Measurements from ENCODE around the gene AKR1D1. TPM values are rescaled to one million over a fixed set of nuclear protein-coding genes. Genes with fewer than 3 reads are reported as not detected.
"Not testable (repeated sequence)": the region's sequence is repeated elsewhere in the genome, so short reads cannot be mapped to it uniquely, and the experiment has no call there.

AKR1D1 gene
- total RNA-seq (not detected), polyA plus RNA-seq (not detected), total RNA-seq (0 to 0.17 (median 0) reads per million in 6 experiments)

GRCh38 chr7:138076196-138076595 lies at the start of gene AKR1D1:
Gene AKR1D1 (plus strand): TSS chr7:138076459. CDS start chr7:138076519, 60 bp downstream.
- no peak within 1 kb of the TSS for H3K4me3 Mint-ChIP-seq
- H3K9me3 Mint-ChIP-seq: peaks cover 0 to 29% (median 14%) of the 10 kb centered on the region in 9 donors
- peaks cover 0 to 11% (median 3%) of the 10 kb centered on the region in 5 donors for H3K27me3 Mint-ChIP-seq
- no peak for ATAC-seq
- peaks cover 0 to 14% (median 0%) of the 10 kb centered on the region in 4 donors for H3K4me1 Mint-ChIP-seq
- H3K36me3 Mint-ChIP-seq: peaks cover 0 to 24% (median 2%) of the 10 kb centered on the region in 3 donors
- H3K27ac Mint-ChIP-seq: no peak within 1 kb of the TSS
- POLR2A ChIA-PET: no interaction called here
- no peak for DNase-seq

- no peak for DNase-seq
- Mint-ChIP-seq H3K9me3 (peaks cover 0 to 16% (median 8%) of the 10 kb centered on the region in 9 donors), H3K4me3 (no peak overlapping the region), H3K36me3 (peaks cover 0 to 16% (median 4%) of the 10 kb centered on the region in 3 donors), H3K27ac (no peak overlapping the region), H3K4me1 (peaks cover 2 to 40% (median 6%) of the 10 kb centered on the region in 4 donors), H3K27me3 (no peaks in the 10 kb centered on the region)
- no peak for ATAC-seq
- POLR2A ChIA-PET: no interaction called here
Observed at GRCh38 chr7:138027100-138027499, 49.2 kb upstream of the AKR1D1 start.

- Mint-ChIP-seq H3K36me3 (peaks cover 0 to 11% (median 4%) of the 10 kb centered on the region in 3 donors), H3K27me3 (no peaks in the 10 kb centered on the region), H3K4me1 (peaks cover 0 to 36% (median 2%) of the 10 kb centered on the region in 4 donors), H3K9me3 (peaks cover 0 to 14% (median 6%) of the 10 kb centered on the region in 9 donors), H3K4me3 (no peak overlapping the region), H3K27ac (peak overlapping the region in 1 of 10 donors; percentile 36)
- POLR2A ChIA-PET: no interaction called here
- DNase-seq: no peak
- no peak for ATAC-seq
Observed at GRCh38 chr7:138029126-138029525, 47.1 kb upstream of the AKR1D1 start.

GRCh38 chr7:138029941-138030340 lies 46.3 kb upstream of the AKR1D1 start:
- POLR2A ChIA-PET: no interaction called here
- DNase-seq (no peak), ATAC-seq (no peak)
- Mint-ChIP-seq H3K9me3 (peaks cover 0 to 15% (median 5%) of the 10 kb centered on the region in 9 donors), H3K4me3 (no peak overlapping the region), H3K36me3 (peaks cover 0 to 9% (median 8%) of the 10 kb centered on the region in 3 donors), H3K4me1 (peaks cover 0 to 36% (median 0%) of the 10 kb centered on the region in 4 donors), H3K27ac (no peak overlapping the region), H3K27me3 (peaks cover 0 to 2% (median 0%) of the 10 kb centered on the region in 5 donors)

- ATAC-seq (no peak), DNase-seq (no peak)
- H3K36me3 Mint-ChIP-seq: peaks cover 0 to 12% (median 3%) of the 10 kb centered on the region in 3 donors
- no peak overlapping the region for H3K27ac Mint-ChIP-seq
- POLR2A ChIA-PET: no interaction called here
- peaks cover 0 to 10% (median 3%) of the 10 kb centered on the region in 9 donors for H3K9me3 Mint-ChIP-seq
- H3K4me1 Mint-ChIP-seq: peaks cover 0 to 33% (median 0%) of the 10 kb centered on the region in 4 donors
- no peak overlapping the region for H3K4me3 Mint-ChIP-seq
- H3K27me3 Mint-ChIP-seq: peaks cover 0 to 2% (median 0%) of the 10 kb centered on the region in 5 donors
Observed at GRCh38 chr7:138030679-138031351, 45.4 kb upstream of the AKR1D1 start.

- H3K27ac Mint-ChIP-seq: no peak overlapping the region
- H3K27me3 Mint-ChIP-seq: peaks cover 0 to 5% (median 5%) of the 10 kb centered on the region in 5 donors
- POLR2A ChIA-PET: no interaction called here
- ATAC-seq (no peak), DNase-seq (no peak)
- no peak overlapping the region for H3K4me3 Mint-ChIP-seq
- peaks cover 0 to 14% (median 7%) of the 10 kb centered on the region in 3 donors for H3K36me3 Mint-ChIP-seq
- H3K9me3 Mint-ChIP-seq: peaks cover 0 to 16% (median 8%) of the 10 kb centered on the region in 9 donors
- H3K4me1 Mint-ChIP-seq: peaks cover 0 to 23% (median 0%) of the 10 kb centered on the region in 4 donors
Observed at GRCh38 chr7:138032186-138032585, 44.1 kb upstream of the AKR1D1 start.

GRCh38 chr7:138032770-138033169 lies 43.5 kb upstream of the AKR1D1 start:
- peaks cover 0 to 17% (median 8%) of the 10 kb centered on the region in 9 donors for H3K9me3 Mint-ChIP-seq
- no peak overlapping the region for H3K27ac Mint-ChIP-seq
- POLR2A ChIA-PET: no interaction called here
- ATAC-seq (no peak), DNase-seq (no peak)
- H3K27me3 Mint-ChIP-seq: peaks cover 0 to 5% (median 5%) of the 10 kb centered on the region in 5 donors
- H3K4me3 Mint-ChIP-seq: no peak overlapping the region
- H3K36me3 Mint-ChIP-seq: peaks cover 0 to 14% (median 7%) of the 10 kb centered on the region in 3 donors
- H3K4me1 Mint-ChIP-seq: peaks cover 0 to 17% (median 0%) of the 10 kb centered on the region in 4 donors

- POLR2A ChIA-PET: no interaction called here
- Mint-ChIP-seq H3K27me3 (peaks cover under 1 to 5% (median 5%) of the 10 kb centered on the region in 5 donors), H3K27ac (no peak overlapping the region), H3K9me3 (peaks cover 0 to 17% (median 8%) of the 10 kb centered on the region in 9 donors), H3K4me1 (peaks cover 0 to 14% (median 0%) of the 10 kb centered on the region in 4 donors), H3K36me3 (peaks cover 0 to 14% (median 7%) of the 10 kb centered on the region in 3 donors), H3K4me3 (no peak overlapping the region)
- ATAC-seq (no peak), DNase-seq (no peak)
Observed at GRCh38 chr7:138033241-138033640, 43.0 kb upstream of the AKR1D1 start.

GRCh38 chr7:138036135-138036534 lies 40.1 kb upstream of the AKR1D1 start:
- POLR2A ChIA-PET: no interaction called here
- Mint-ChIP-seq H3K36me3 (peaks cover 0 to 22% (median 7%) of the 10 kb centered on the region in 3 donors), H3K27me3 (peaks cover 10 to 23% (median 16%) of the 10 kb centered on the region in 5 donors), H3K9me3 (peaks cover 0 to 36% (median 14%) of the 10 kb centered on the region in 9 donors), H3K27ac (no peak overlapping the region), H3K4me3 (no peak overlapping the region), H3K4me1 (peaks cover 0 to 16% (median 0%) of the 10 kb centered on the region in 4 donors)
- ATAC-seq (no peak), DNase-seq (no peak)

GRCh38 chr7:138040063-138040462 lies 36.2 kb upstream of the AKR1D1 start:
- H3K4me3 Mint-ChIP-seq, POLR2A ChIA-PET, ATAC-seq, DNase-seq, H3K27ac Mint-ChIP-seq: not testable (repeated sequence)
- peaks cover 0 to 35% (median 12%) of the 10 kb centered on the region in 9 donors for H3K9me3 Mint-ChIP-seq
- H3K4me1 Mint-ChIP-seq: peaks cover 0 to 12% (median 0%) of the 10 kb centered on the region in 4 donors
- H3K36me3 Mint-ChIP-seq: peaks cover 0 to 16% (median 6%) of the 10 kb centered on the region in 3 donors
- H3K27me3 Mint-ChIP-seq: peaks cover 12 to 28% (median 20%) of the 10 kb centered on the region in 5 donors

GRCh38 chr7:138044897-138045296 lies 31.4 kb upstream of the AKR1D1 start:
- H3K9me3 Mint-ChIP-seq: peaks cover 0 to 8% (median 3%) of the 10 kb centered on the region in 9 donors
- POLR2A ChIA-PET: no interaction called here
- DNase-seq (no peak), ATAC-seq (no peak)
- H3K36me3 Mint-ChIP-seq: no peaks in the 10 kb centered on the region
- no peak overlapping the region for H3K4me3 Mint-ChIP-seq
- peaks cover 10 to 26% (median 12%) of the 10 kb centered on the region in 5 donors for H3K27me3 Mint-ChIP-seq
- no peak overlapping the region for H3K27ac Mint-ChIP-seq
- peaks cover 0 to 7% (median 0%) of the 10 kb centered on the region in 4 donors for H3K4me1 Mint-ChIP-seq

GRCh38 chr7:138047907-138048306 lies 28.4 kb upstream of the AKR1D1 start:
- Mint-ChIP-seq H3K9me3 (peaks cover 0 to 14% (median 5%) of the 10 kb centered on the region in 9 donors), H3K4me3 (no peak overlapping the region), H3K27ac (no peak overlapping the region), H3K36me3 (peaks cover 0 to 4% (median 0%) of the 10 kb centered on the region in 3 donors), H3K27me3 (peaks cover 10 to 26% (median 13%) of the 10 kb centered on the region in 5 donors), H3K4me1 (no peaks in the 10 kb centered on the region)
- POLR2A ChIA-PET: no interaction called here
- DNase-seq (no peak), ATAC-seq (no peak)

- H3K4me1 Mint-ChIP-seq: no peaks in the 10 kb centered on the region
- POLR2A ChIA-PET: no interaction called here
- H3K9me3 Mint-ChIP-seq: peaks cover 0 to 16% (median 5%) of the 10 kb centered on the region in 9 donors
- H3K27ac Mint-ChIP-seq: no peak overlapping the region
- peaks cover 0 to 5% (median 0%) of the 10 kb centered on the region in 3 donors for H3K36me3 Mint-ChIP-seq
- peaks cover 8 to 30% (median 16%) of the 10 kb centered on the region in 5 donors for H3K27me3 Mint-ChIP-seq
- no peak overlapping the region for H3K4me3 Mint-ChIP-seq
- ATAC-seq: no peak
- DNase-seq: no peak
Observed at GRCh38 chr7:138049505-138050116, 26.6 kb upstream of the AKR1D1 start.
